HG02763 (cell line): ENCODE results near the gene PDE11A.

Experiments used
- ATAC-seq: cut with Tn5 transposase; IDR thresholded peaks from one replicate; pipeline ENCODE4 v1.9.1; 2021; ENCODE audit warnings: mild to moderate bottlenecking, moderate library complexity; ENCODE audit not compliant: unreplicated experiment

Gene PDE11A

DNA sequence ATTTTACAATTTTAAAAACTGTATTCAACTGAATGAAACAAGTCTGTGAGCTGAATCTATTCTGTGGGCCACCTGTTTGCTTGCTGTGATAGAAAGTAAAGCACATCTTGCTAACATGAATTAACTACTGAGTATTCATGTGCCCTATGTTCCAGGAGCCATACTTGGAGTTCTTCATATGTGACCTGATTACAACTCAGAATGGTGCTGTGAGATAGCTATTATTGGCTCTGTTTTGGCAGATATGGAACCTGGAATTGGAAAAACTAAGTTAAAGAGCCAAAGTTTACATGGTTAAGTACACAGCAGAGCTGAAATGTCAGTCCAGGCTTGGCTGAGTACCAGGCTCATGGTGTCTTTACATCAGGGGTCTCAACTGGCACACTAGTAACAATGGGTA, 426.3 kb downstream of the PDE11A start:
- ATAC-seq = no peak

GRCh38 chr2:177641331-177641730, 431.2 kb downstream of the PDE11A start:
- no peak for ATAC-seq

DNA sequence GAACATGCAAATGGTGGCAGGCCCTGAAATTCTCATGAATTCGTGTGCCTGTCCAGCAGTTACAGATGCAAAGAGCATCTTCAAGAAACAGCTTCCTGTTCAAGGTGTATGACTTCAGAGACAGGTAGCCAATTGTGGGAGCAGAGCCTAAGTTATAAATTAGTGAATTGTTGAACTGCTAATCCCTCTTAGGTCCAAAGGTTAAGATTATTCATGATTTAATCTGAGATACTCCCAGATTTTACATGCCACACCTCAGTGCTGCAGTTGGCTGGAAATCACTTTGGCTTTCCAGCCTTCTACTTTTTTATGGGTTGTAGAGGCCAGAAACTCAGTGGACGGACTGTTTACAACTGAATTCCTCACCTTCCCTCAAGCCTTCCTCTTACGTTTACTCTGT, 432.2 kb downstream of the PDE11A start:
- ATAC-seq = no peak

- ATAC-seq = no peak
Measured at GRCh38 chr2:177639262-177639914, 433.2 kb downstream of the PDE11A start.

DNA sequence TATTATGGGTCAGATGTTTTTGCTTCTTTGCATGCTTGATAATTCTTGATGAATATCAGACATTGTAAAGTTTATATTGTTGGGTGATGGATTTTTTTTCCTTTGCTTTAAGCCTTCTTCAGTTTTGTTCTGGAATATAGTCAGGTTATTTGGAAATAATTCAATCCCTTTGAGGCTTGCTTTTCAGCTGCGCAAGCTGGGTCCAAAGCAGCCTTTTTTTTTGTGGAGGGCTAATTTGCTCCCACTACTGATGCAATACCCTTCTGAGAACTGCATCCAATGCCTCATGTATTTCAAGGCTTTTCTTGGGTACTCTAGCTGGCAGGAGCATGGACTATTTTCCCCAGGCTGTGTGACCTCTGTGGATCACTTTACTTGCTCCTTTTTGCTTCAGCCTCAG, 434.1 kb downstream of the PDE11A start:
- no peak for ATAC-seq

- ATAC-seq = no peak
Measured at GRCh38 chr2:177636672-177637071, 435.9 kb downstream of the PDE11A start.

- ATAC-seq = no peak
Measured at GRCh38 chr2:177635696-177636095, 436.9 kb downstream of the PDE11A start.

DNA sequence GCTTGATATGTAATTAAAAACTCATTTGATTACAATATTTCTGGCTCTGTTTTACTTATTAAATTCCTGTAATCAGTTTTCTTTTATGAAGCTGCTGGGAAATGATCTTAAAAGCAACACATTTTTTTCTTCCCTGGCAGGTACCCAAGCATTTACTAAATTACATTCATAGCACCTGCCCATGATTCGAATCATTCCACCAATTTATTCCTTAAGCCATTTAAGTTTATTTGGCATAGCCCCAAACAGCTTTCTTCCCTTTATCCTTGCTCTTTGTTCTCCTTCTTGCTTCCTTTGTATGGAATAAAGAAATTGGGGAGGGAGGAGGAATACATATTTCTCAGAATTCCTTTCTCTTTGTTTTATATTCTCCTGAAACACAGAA, 438.7 kb downstream of the PDE11A start:
- ATAC-seq = no peak

DNA sequence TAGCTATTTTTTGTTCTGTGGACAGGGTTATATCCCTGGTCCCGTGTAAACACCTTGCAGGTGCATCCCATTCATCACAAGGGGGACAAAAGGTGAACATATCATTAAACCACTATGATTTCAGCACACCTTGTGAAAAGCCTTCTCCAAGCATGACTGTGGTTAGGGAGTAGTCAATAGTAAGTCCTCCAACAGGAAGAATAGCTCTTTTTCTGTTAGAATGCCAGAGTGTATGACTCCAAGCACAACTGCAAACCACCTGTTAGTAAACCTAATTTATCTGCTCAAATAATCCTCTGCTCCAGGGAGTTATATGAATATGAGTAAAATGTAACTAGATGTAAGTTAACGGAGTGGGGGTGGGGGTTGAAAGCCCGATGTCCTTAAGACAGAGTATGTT, 439.5 kb downstream of the PDE11A start:
- ATAC-seq = no peak

GRCh38 chr2:177631680-177632079, 440.9 kb downstream of the PDE11A start:
- no peak for ATAC-seq

- ATAC-seq = no peak
Measured at GRCh38 chr2:177629357-177630024, 443.1 kb downstream of the PDE11A start.

- no peak for ATAC-seq
Measured at GRCh38 chr2:177628831-177629230, 443.7 kb downstream of the PDE11A start.

DNA sequence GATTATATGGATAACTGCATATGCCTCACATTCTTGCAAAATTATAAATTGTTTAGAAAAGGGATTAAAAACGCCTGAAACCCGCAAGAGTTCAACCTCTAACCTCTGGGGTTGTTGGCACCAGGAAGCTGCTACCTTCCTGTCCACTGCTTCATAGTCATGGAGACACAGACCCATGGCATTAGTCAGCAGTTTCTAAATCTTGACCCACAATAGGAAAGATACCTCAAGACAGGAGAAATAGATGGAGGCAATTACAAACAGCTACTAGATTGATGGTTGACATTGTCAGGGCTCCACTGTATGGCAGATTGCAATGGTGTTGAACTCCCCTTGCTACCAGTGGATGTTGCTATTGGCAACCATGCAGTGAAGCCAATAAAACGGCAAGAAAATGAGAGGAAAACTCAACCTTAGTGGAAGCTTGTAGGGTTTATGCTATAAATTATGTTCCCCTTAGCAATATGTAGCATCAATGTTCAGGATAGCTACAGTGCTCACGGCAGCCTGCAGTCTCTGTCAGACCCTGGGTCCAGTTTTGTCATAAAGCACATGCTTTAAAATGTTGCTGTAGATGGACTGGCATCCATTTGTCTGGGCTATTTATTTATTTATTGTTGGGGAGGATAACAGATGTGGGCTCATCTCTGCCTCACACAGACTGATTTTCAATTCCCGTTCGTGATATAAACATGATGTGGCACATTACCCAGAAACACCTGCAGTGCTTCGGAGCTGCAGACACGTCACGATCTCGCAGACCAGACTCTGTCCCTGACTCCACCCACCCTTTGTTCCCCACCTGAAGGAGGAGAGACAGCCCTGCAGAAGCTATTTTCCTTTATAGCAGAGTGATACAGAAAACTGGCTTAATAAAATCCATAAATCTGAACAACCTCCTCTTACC, 446.6 kb downstream of the PDE11A start:
- no peak for ATAC-seq

GRCh38 chr2:177622521-177622920, 450.1 kb downstream of the PDE11A start:
- no peak for ATAC-seq

- ATAC-seq = no peak
Measured at GRCh38 chr2:177619986-177620385, 452.6 kb downstream of the PDE11A start.

GRCh38 chr2:177619461-177619860, 453.1 kb downstream of the PDE11A start:
- no peak for ATAC-seq

DNA sequence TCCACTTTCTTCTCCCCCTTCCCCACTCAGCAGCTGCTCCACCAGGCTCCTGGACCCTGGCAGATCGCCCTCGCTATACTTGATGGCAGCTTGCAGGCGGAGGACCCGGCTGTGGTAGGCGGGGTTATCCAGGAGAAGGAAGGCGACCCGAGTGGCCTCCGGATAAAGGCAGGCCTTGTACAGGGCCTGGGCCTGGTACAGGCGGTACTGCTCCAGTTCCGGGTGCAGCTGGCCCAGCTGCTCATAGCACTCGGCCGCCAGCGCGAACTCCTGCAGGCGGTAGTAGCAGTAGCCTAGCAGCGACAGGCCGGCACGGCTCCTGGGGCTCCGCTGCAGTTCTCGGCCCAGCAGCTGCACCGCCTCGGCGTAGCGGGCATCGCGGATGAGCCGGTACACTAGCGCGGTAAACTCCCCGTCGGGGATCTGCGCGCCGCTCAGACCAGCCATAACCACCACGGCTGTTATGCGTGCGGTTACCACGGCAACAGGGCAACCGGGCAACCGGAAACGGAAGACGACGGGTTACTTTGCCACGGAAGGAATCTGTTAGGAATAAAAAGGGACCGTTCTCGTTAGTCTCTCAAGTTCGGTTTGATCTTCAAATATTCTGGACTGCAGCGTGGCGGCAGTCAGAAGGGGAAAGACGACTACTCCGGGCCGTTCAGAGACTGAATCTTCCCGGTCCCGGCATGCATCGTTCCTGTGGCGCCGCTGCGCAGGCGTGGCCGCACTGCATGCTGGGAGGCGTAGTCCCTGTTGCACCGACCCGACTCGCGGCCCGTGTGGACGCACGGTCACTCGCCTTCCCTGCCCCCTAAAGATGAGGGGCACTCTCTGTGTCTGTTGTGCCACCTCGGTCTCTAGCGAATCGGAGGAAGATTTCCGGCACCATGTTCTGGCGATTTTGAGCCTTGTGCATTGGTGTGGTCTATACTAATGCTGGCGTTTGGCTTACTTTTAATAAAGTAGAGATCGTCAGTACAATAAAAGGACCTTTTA, 454.0 kb downstream of the PDE11A start:
- peak; percentile 96 for ATAC-seq

DNA sequence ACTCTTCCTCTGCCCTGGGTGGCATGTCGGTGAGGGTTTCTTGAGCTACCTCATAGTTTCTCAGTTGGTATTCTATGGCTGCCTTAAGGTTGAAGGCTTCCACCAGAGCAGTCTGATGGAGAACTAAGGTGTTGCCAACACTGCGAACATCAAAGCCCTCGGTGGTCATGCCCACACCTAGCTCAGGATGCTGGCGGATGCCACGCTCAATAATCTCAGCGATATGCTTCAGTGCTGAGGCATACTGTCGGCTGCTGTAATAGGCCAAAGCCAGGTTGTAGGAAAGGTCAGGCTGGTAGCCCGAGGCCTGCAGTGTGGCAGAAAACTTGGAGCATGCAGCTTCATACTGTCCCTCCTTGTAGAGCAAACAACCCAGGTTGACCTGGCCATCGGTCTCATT, 454.7 kb downstream of the PDE11A start:
- no peak for ATAC-seq

GRCh38 chr2:177616731-177617130, 455.8 kb downstream of the PDE11A start:
- no peak for ATAC-seq

DNA sequence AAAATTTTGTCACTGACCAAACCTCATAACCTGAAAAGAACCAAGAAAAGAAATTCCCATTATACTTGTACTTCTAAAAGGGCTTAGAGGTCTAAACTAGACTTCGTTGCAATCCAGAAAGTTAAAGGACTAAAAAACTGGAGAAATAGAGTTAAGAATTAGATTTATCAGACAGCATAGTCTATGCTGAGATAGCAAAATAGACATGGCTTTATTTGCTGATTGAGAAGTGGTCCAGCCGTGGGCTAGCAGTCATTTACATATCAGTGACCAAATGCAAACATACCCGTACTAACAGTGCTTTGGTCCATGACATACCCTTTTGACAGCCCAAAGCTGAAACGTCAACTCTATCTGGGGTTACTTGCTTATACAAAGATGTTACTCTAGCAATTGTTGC, 456.5 kb downstream of the PDE11A start:
- no peak for ATAC-seq

- no peak for ATAC-seq
Measured at GRCh38 chr2:177612659-177613058, 459.9 kb downstream of the PDE11A start.
